HG03025 (cell line): Measurements from ENCODE around the gene PDZD2.
"Not testable (repeated sequence)": the region's sequence is repeated elsewhere in the genome, so short reads cannot be mapped to it uniquely, and the experiment has no call there.

ENCODE experiments used
- ATAC-seq: cut with Tn5 transposase; IDR thresholded peaks from one replicate; pipeline ENCODE4 v1.9.1; 2021; ENCODE audit warnings: mild to moderate bottlenecking, moderate library complexity; ENCODE audit not compliant: unreplicated experiment, low FRiP score

The PDZD2 gene

DNA sequence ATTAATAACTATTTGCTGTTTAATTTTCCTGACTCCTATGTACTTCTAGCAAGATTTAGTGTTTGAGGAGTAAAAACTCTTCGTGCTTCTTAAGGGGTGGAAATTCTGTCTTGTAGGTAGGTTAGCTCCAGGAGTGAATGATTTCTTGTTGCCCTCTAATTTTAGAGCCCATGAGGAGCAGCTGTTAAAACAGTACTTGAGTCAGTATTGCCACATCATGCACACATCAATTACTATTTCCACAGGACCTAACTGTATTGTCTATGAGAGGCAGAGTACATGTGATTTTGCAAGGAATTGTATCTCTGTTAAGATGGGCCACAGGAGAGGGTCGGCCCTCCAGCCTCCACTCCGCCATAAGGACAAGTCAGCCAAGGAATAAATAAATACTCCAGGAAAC is 91.2 kb downstream of the PDZD2 start:
- ATAC-seq, result no peak

DNA sequence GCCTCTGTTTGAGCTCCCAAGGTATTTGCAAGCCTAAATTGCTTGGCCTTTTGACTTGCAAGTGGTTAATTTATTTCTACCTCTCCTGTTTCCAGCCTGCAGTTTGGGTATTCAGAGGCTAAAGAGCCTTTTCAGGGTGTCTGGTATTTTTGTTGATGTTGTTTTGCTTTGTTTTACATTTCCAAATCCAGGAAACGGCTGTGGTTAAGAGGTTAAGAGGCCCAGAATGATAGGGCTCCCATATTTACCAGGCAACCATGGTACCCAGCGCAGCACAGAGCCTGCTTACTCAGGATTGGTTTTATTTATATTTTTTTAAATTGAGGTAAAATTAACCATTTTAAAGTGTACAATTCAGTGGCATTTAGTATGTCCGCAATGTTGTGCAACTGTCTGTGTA is 92.1 kb downstream of the PDZD2 start:
- no peak for ATAC-seq

DNA sequence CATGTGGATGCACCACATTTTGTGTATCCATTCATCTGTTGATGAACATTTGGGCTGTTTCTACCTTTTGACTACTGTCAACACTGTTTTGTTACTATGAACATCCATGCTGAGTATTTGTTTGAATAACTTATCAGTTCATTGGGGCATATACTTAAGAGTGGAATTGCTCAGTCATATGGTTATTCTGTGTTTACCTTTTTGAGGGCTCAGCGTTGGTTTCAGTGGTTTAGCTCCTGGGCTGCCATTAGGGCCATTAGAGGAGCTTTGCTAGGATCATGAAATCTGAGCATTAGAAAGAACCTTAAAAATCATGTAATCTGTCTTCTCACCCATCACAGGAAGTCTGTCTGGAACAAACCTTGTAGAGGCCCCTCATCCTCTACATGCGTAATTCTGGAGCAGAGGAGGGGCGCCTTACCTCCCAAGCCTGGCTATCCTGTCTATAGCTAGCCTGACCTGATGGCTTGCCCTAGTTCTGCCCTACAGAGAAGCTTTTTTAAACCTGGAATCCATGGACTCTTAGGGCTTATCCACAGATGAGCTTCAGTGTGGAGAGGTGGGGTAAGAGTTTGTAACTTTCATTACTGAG is 92.9 kb downstream of the PDZD2 start:
- no peak for ATAC-seq

- ATAC-seq, result not testable (repeated sequence)
Observed at GRCh38 chr5:31732821-31733220, 93.9 kb downstream of the PDZD2 start.

DNA sequence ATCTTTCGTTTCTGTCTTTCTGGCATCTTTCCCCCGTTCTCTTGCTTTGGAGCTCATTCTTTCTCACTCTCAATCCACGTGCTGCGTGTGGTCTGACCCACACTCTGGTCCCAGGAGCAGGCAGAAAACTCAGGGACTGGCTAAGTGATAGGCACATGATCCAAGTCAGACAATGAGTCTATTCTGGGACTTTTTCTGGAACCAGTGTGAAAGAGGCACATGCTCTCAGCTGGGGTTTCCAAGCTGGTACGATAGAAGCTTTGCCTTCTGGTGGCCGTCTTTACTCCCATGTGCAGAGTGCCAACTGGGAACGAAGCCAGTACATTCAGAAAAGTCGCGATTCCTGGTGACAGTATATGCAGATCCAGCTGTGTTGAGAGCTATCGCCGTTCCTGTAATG is 94.4 kb downstream of the PDZD2 start:
- no peak for ATAC-seq

DNA sequence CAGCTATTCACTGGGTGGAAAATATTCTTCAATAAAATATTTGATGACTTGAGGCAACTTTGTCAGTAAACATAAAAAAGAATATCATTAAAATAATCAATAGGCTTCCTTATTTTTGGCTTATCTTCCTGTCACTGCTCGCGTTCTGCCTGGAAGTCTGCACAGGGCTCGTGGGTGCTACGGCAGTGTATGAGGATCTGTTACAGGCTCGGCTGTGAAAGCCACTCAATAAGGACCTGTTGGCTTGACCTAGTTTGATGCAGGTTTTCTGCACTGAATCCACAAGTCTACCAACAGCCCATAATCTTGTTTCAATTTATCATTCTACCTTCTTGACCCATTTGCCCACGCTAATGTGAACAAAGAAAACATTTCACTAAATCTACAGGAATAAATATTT is 97.2 kb downstream of the PDZD2 start:
- no peak for ATAC-seq

GRCh38 chr5:31738199-31738598 is 99.3 kb downstream of the PDZD2 start:
- ATAC-seq, result no peak

- ATAC-seq, result no peak
Observed at GRCh38 chr5:31741496-31741895, 102.6 kb downstream of the PDZD2 start.

DNA sequence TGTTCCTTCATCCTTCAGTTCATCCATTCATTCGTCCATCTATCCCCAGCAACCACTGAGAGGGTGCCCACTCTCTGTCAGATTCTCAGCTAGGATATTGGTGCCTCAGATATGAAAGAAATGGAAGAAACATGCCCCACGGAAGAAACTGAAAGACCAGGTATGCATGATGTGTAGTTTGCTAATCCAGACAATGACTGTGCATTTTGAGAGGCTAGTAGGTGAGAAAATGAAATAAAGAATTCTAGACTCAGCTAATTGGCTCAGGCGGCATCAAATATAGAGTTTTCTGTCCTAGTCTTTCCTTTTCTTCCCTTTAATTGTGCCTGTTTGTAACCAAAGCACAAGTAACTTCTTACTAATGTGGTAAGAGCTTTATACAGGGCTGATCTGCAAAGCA is 104.7 kb downstream of the PDZD2 start:
- no peak for ATAC-seq

DNA sequence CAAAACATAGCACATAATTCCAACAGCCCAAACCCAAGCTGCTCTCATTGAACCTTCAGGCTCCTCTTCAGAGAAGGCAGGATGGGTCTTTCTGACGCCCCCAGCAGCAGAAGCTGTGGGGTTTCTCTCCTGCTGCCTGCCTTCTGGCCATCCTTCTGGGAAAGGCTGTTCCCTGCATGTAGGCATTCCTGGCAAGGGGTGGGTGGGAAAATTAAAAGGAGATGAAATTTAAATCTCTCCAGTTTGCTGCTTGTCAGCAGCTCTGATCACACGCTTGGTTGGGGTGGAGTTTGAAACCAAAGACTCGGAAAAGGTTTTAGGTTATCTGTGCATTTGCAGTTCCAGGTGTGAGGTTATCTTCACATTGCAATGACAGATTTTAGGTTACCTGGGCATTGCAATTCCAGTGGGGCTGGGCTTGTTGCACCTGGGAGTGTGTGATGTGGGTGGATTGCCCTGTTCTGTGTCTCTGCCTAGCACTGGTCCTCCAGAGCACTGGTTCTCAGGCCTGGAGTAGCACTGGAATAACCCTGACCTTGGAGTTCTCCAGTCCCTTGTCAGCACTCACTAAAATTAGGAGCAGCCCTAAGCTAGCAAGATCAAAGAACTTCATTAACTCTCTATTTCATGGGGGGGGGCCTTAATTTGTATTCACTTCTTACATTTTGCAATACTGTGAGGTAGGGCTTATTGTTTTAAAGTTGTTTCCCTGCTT is 109.7 kb downstream of the PDZD2 start:
- ATAC-seq, result no peak

GRCh38 chr5:31750215-31750614 is 111.3 kb downstream of the PDZD2 start:
- ATAC-seq, result no peak

GRCh38 chr5:31751610-31752009 is 112.7 kb downstream of the PDZD2 start:
- no peak for ATAC-seq

DNA sequence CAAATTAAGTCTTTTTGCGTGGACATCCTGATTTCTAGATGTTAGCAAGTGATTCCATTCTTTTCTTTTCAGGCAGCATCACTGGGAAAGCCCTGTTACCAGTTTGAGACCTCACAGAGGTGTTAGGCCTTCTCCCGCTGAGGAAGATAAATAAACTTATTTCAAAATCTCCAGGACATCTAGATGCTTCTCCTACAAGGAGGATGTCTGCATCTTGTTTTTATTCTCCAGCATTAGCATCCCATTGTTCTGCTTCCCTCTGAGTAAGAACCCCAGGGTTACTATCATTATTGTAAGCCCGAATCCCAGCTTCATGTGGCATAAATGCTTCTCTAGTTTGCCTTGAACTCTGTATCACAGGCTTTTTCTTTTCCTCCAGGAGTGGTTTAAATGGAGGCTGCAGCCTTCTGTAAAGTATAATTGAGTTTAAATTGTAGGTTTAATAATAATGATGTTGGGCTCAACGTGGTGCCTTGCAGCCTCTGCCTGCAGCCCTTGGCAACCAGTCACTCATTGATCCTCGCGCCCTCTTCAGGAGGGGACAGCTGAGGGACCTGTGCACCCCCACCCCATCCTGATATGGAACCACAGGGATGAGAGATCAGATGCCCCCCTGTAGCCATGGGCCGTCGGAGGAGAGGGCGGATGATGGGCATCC is 114.9 kb downstream of the PDZD2 start:
- no peak for ATAC-seq

GRCh38 chr5:31754358-31754704 is 115.4 kb downstream of the PDZD2 start:
- no peak for ATAC-seq

- ATAC-seq, result no peak
Observed at GRCh38 chr5:31754741-31755675, 116.1 kb downstream of the PDZD2 start.

DNA sequence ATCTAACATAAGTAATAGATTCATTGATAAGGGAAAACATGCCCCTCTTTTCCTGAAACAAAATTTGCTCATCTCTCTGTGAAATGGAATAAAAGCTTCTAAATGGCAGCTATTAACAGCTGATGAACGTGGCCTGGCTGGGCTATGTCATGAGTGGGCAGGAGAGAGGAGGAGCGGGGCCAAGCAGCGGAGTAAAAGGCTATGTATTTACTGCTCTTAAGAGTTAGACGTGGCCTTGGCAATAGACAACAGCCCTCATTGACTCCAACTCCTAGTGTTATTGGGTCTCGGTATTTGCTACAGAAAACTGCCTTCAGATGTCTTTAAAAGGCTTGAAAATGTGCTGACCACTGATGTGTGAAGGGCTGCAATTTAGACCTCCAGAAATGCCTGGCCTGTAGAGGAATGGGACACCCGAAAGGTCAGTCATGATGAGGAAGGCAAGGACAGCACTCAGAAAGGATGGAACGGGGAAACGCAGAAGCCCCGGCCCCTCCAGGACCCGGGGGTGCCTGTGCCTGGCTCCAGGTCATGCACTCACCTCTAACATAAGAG is 116.8 kb downstream of the PDZD2 start:
- no peak for ATAC-seq

- no peak for ATAC-seq
Observed at GRCh38 chr5:31757806-31758205, 118.9 kb downstream of the PDZD2 start.

- no peak for ATAC-seq
Observed at GRCh38 chr5:31758803-31759425, 120.0 kb downstream of the PDZD2 start.

GRCh38 chr5:31759925-31760324 is 121.0 kb downstream of the PDZD2 start:
- ATAC-seq, result no peak

GRCh38 chr5:31761877-31762276 is 122.9 kb downstream of the PDZD2 start:
- no peak for ATAC-seq
